Type B pancreatic cell (in vitro differentiated cells): ENCODE results near the gene SKOR1. TPM values are rescaled to one million over a fixed set of nuclear protein-coding genes. Genes with fewer than 3 reads are reported as not detected.

ENCODE experiments used
- DNase-seq: peaks from one replicate; pipeline ENCODE4 v3.0.0; 2021; ENCODE audit warnings: mixed read lengths; ENCODE audit not compliant: unreplicated experiment; ENCODE audit errors: extremely low spot score
- H3K27ac Mint-ChIP-seq: 2 replicates; pipeline ENCODE4 v1.8.0; 2021; ENCODE audit warnings: mild to moderate bottlenecking, mixed read lengths
- H3K27me3 Mint-ChIP-seq: 2 replicates; pipeline ENCODE4 v1.8.0; 2021; ENCODE audit warnings: mixed read lengths
- H3K36me3 Mint-ChIP-seq: 2 replicates; pipeline ENCODE4 v1.8.0; 2021; ENCODE audit warnings: mixed read lengths
- H3K4me1 Mint-ChIP-seq: one replicate; pipeline ENCODE4 v1.8.0; 2021; ENCODE audit warnings: mixed read lengths; ENCODE audit not compliant: unreplicated experiment
- H3K4me3 Mint-ChIP-seq: 2 replicates; pipeline ENCODE4 v1.8.0; 2021; ENCODE audit warnings: mild to moderate bottlenecking, mixed read lengths
- H3K9me3 Mint-ChIP-seq: 2 replicates; pipeline ENCODE4 v1.8.0; 2021; ENCODE audit warnings: mixed read lengths
- total RNA-seq: library from RNA; stranded (reverse); gene quantifications from 2 replicates; pipeline ENCODE4 v1.2.1, GENCODE V29; 2021; ENCODE audit warnings: low replicate concordance
- TF ChIP-seq, protein P1 (sequence below): fragments of 200-600 bp; sonication (generic); conservative IDR thresholded peaks from 2 replicates; pipeline ENCODE4 v1.5.0; 2021; ENCODE audit warnings: antibody characterized with exemption, mild to moderate bottlenecking

The SKOR1 gene
- total RNA-seq, 1 donor from 2014 or later, result 0.65 TPM

DNA sequence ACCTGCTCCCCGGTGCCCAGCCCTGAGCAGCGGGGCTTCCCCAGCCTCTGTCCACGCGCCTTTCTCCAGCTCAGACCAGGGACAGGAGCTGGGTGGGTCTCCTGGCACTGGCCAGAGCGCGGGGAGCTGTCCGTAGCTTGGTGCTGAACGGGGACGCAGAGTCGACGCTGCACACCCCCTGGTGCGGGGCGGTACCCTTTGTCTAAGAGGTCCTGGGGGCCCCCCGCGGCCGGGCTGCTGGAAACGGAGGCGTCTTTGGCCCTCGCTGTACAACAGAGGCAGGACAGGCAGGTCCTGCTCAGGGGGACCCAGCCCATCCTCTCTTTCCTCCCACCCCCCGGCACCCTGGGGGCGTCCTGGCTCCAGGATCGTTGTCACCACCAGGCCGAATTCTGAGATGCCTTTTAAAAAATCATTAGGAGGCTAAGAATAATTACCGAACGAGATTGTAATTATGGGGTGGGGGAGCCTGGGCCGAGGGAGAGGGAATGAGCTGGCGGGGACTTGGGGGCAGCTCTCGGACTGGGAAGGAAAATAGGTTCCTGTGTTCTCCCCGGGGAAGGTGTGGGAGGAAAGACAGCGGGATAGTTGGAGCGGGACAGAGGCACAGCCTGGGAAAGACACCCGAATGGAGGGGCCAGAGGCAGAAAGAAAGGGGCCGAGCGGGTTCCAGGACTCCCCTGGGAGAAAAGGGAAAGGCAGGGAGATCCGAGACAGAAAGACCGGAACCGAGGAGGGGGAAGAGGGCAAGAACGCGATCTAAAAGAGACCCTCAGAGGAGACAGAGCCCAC lies 4.1 kb upstream of the SKOR1 start:
- Mint-ChIP-seq H3K4me1 (peaks cover 25% of the 10 kb centered on the region), H3K9me3 (peaks cover 5% of the 10 kb centered on the region), H3K27me3 (peaks cover 94% of the 10 kb centered on the region), H3K36me3 (no peaks in the 10 kb centered on the region), H3K4me3 (peak overlapping the region; percentile 71), H3K27ac (no peak overlapping the region)
- TF ChIP-seq, protein P1, sequence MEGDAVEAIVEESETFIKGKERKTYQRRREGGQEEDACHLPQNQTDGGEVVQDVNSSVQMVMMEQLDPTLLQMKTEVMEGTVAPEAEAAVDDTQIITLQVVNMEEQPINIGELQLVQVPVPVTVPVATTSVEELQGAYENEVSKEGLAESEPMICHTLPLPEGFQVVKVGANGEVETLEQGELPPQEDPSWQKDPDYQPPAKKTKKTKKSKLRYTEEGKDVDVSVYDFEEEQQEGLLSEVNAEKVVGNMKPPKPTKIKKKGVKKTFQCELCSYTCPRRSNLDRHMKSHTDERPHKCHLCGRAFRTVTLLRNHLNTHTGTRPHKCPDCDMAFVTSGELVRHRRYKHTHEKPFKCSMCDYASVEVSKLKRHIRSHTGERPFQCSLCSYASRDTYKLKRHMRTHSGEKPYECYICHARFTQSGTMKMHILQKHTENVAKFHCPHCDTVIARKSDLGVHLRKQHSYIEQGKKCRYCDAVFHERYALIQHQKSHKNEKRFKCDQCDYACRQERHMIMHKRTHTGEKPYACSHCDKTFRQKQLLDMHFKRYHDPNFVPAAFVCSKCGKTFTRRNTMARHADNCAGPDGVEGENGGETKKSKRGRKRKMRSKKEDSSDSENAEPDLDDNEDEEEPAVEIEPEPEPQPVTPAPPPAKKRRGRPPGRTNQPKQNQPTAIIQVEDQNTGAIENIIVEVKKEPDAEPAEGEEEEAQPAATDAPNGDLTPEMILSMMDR, result no peak
- DNase-seq, result no peak

DNA sequence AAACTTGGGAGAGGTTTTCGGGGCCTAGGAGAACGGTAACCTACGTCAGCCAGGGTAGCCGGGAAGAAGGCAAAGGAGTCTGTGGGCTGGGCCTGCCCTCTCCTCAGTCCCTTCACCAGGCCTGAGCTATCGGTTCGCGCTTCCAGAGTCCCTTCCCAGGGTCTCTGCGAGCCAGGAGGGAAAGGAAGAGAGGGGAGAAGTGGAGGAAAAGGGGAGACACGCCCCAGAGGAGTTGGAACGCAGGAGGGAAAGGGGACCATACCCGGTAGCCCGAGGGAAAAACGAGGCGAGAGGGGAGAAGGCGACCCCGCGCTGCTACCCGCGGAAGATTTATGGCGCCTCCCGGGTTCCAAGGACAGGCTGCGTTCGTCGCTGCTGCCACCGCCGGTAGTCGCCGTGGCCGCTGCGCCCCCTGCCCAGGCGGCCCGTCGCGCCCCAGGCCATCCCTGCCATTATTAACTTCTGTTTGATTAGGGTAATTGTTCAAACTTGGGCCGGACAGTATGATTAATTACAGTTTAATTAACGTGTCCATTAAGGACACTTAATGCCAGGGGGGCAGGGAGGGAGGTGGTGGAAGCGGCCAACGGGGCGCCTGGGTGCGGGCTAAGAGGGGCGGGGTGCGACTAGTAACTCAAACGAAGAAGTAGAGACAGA lies 3.4 kb upstream of the SKOR1 start:
- Mint-ChIP-seq H3K27ac (no peak overlapping the region), H3K4me3 (peak overlapping the region; percentile 71), H3K4me1 (peaks cover 28% of the 10 kb centered on the region), H3K36me3 (no peaks in the 10 kb centered on the region), H3K27me3 (peaks cover 91% of the 10 kb centered on the region), H3K9me3 (no peaks in the 10 kb centered on the region)
- TF ChIP-seq, protein P1, result no peak
- no peak for DNase-seq

DNA sequence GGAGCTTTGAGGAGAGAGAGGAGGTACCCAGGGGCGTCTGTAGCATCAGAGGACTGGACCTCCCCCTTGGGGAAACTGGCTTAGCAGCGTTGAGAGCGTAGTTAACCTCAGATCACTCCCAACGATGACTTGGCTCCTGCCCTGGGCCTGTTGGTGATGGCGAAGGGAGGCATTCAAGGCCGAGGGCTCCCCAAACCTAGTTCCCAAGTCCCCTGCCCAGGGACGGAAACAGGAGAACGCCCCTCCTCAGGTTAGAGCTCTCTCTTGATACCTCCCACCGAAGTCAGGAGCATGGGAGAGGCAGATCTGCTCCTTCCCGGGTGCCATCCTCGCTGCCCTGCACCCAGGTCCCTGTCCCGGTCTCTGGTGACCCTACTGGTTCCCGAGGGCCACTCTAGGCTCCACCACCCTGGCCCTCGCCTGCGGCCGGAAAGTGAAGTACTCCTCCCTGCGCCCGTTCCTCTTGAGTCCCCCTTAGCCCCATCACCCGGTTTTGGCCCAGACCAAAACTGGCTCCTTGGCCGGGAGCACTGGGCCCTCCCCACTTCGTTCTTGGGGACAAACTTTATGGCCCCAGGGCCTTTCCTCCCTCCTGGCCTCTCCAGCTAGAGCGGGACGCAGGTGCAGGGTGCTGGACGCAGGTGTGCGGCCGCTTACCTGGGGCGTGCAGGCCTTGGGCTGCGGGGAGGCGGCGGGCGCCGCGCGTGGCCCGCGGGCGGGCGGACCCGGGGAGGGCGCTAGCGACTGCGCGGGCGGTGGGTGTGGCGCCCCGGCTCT lies 2.6 kb upstream of the SKOR1 start:
- Mint-ChIP-seq H3K36me3 (no peaks in the 10 kb centered on the region), H3K4me3 (peak overlapping the region; percentile 71), H3K27me3 (peaks cover 83% of the 10 kb centered on the region), H3K4me1 (peaks cover 28% of the 10 kb centered on the region), H3K27ac (no peak overlapping the region), H3K9me3 (no peaks in the 10 kb centered on the region)
- TF ChIP-seq, protein P1, result no peak
- DNase-seq, result no peak

DNA sequence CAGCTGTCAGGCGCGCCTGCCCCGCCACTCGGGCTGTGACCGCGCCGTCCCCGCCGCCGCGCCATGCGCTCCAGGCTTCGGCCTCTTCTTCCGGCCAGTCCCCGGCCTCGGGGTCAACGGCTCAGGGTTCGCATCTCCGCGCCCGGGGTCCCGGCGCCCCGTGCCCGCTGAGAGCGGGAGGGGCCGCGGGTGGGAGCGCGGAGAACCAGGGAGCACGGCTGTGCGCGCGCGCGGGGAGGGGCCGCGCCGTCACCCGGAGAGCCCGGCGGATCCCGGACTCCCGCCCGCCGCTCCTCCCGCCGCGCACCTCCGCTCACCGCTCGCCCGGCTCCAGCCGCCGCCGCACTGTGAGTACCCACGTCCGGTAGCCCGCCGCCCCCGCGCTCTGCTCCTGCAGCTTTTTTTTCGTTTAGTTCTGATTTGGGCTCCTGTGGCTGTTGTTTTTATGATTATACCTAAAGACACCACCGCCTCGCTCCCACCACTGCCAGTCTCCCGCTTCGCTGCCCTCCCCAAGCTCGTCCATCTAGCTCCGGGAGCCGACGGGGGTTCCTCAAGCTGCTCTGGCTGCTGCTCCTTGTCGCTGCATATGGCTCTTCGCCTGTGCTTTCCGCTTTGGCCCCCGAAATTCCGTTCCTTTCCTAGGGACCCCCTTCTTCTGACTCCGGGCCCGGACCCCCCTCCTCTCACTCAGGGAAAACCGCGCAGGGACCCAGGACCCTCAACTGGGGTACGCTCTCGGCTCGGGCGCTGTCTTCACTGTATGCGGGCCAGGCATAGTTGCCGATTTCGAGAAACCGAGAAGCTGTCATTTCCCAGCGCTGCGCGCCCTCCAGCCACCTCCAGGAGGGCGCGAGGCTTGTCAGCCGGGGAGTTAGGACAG lies 1.8 kb upstream of the SKOR1 start:
- H3K27ac Mint-ChIP-seq, result no peak overlapping the region
- peaks cover 28% of the 10 kb centered on the region for H3K4me1 Mint-ChIP-seq
- TF ChIP-seq, protein P1, result no peak
- peak overlapping the region; percentile 87 for H3K4me3 Mint-ChIP-seq
- no peaks in the 10 kb centered on the region for H3K36me3 Mint-ChIP-seq
- no peaks in the 10 kb centered on the region for H3K9me3 Mint-ChIP-seq
- H3K27me3 Mint-ChIP-seq, result peaks cover 80% of the 10 kb centered on the region
- no peak for DNase-seq
